GM06990 (cell line): ENCODE data around the gene MIDN.

Source experiments
- DNase-seq: peaks from one replicate; pipeline ENCODE4 v3.0.0-alpha.2; 2011; ENCODE audit not compliant: insufficient read length; ENCODE audit errors: extremely low read depth
- H3K27me3 ChIP-seq: replicated peaks from 2 replicates; pipeline ENCODE4 v1.6.0; 2011; ENCODE audit warnings: low read length; ENCODE audit not compliant: control insufficient read depth, insufficient read depth
- H3K36me3 ChIP-seq: 2 replicates; pipeline ENCODE4 v1.5.1; 2011; ENCODE audit warnings: low read length; ENCODE audit not compliant: control insufficient read depth, insufficient read depth
- H3K4me3 ChIP-seq: replicated peaks from 2 replicates; pipeline ENCODE4 v1.5.1; 2011; ENCODE audit warnings: low read depth, mild to moderate bottlenecking, control low read depth, low read length
- CTCF ChIP-seq: IDR thresholded peaks from 2 replicates; pipeline ENCODE4 v1.5.1; 2011; ENCODE audit warnings: low read length, control low read depth, mild to moderate bottlenecking, inconsistent platforms; ENCODE audit not compliant: insufficient read depth, poor library complexity, severe bottlenecking

MIDN gene

GRCh38 chr19:1270213-1270853 is 21.9 kb downstream of the MIDN start:
- Histone ChIP-seq H3K36me3 (peaks cover 36% of the 10 kb centered on the region), H3K4me3 (peak overlapping the region; percentile 98), H3K27me3 (no peaks in the 10 kb centered on the region; the same call in 1 of the 2 replicates)
- no peak for DNase-seq
- no peak for TF ChIP-seq CTCF

GRCh38 chr19:1270854-1271527 is 22.6 kb downstream of the MIDN start:
- no peak for DNase-seq
- TF ChIP-seq CTCF, result no peak
- Histone ChIP-seq H3K36me3 (peaks cover 36% of the 10 kb centered on the region), H3K27me3 (no peaks in the 10 kb centered on the region; the same call in 1 of the 2 replicates), H3K4me3 (peak overlapping the region; percentile 98)

GRCh38 chr19:1271528-1272422 is 23.4 kb downstream of the MIDN start:
- H3K4me3 ChIP-seq, result no peak overlapping the region
- no peak for TF ChIP-seq CTCF
- no peaks in the 10 kb centered on the region; the same call in 1 of the 2 replicates for H3K27me3 ChIP-seq
- H3K36me3 ChIP-seq, result peaks cover 36% of the 10 kb centered on the region
- no peak for DNase-seq

GRCh38 chr19:1272423-1273262 is 24.3 kb downstream of the MIDN start:
- H3K4me3 ChIP-seq, result no peak overlapping the region
- DNase-seq, result no peak
- H3K36me3 ChIP-seq, result peaks cover 36% of the 10 kb centered on the region
- no peak for TF ChIP-seq CTCF
- H3K27me3 ChIP-seq, result no peaks in the 10 kb centered on the region
